Subcutaneous abdominal adipose tissue (tissue), 5 donors: Measurements from ENCODE around the gene CDK6.
A peak's percentile ranks its signal among the peaks of the same experiment; 100 is the strongest.

Experiments
- H3K27ac ChIP-seq: one replicate; pipeline ENCODE4 v1.7.0; 2013; ENCODE audit warnings: low read depth, mild to moderate bottlenecking, inconsistent platforms, low read length, moderate library complexity
- H3K27me3 ChIP-seq, 5 donors: one replicate each; pipeline ENCODE4 v1.7.0; 2013; ENCODE audit warnings: low read length in 5 of 5, inconsistent platforms in 1 of 5; ENCODE audit not compliant: control insufficient read depth in 5 of 5, insufficient read depth in 4 of 5
- H3K36me3 ChIP-seq, 5 donors: one replicate each; pipeline ENCODE4 v1.7.0; 2013; ENCODE audit warnings: low read length in 5 of 5; ENCODE audit not compliant: control insufficient read depth in 5 of 5, insufficient read depth in 5 of 5
- H3K4me1 ChIP-seq, 5 donors: one replicate each; pipeline ENCODE4 v1.7.0; 2013; ENCODE audit warnings: low read length in 5 of 5, mild to moderate bottlenecking in 3 of 5, moderate library complexity in 1 of 5; ENCODE audit not compliant: control insufficient read depth in 5 of 5, insufficient read depth in 5 of 5
- H3K4me3 ChIP-seq, 5 donors: one replicate each; pipeline ENCODE4 v1.7.0; 2013; ENCODE audit warnings: low read length in 5 of 5, low read depth in 1 of 5
- H3K9ac ChIP-seq, 5 donors: one replicate each; pipeline ENCODE4 v1.7.0; 2013; ENCODE audit warnings: low read length in 5 of 5, mild to moderate bottlenecking in 4 of 5, moderate library complexity in 3 of 5
- H3K9me3 ChIP-seq, 5 donors: one replicate each; pipeline ENCODE4 v1.7.0; 2013; ENCODE audit warnings: low read length in 5 of 5; ENCODE audit not compliant: control insufficient read depth in 5 of 5
- donor health status: healthy.
- donor health status: healthy.
- donor health status: healthy.
- donor health status: healthy.
- donor health status: healthy.

The CDK6 gene

GRCh38 chr7:92837000-92837749, 802 bp upstream of the CDK6 start:
- H3K4me1 ChIP-seq: peaks cover 2 to 39% (median 21%) of the 10 kb centered on the region in 5 donors
- H3K27ac ChIP-seq: peak overlapping the region; percentile 29
- no peaks in the 10 kb centered on the region for H3K27me3 ChIP-seq
- no peaks in the 10 kb centered on the region for H3K36me3 ChIP-seq
- H3K9me3 ChIP-seq: no peaks in the 10 kb centered on the region
- peak overlapping the region; percentile 45 to 78 (median 63) for H3K9ac ChIP-seq
- H3K4me3 ChIP-seq: peak overlapping the region; percentile 85 to 99 (median 98)

- Histone ChIP-seq H3K4me1 (peaks cover 2 to 51% (median 33%) of the 10 kb centered on the region in 5 donors), H3K4me3 (peak overlapping the region; percentile 96 to 99 (median 98)), H3K36me3 (peaks cover 0 to 3% (median 0%) of the 10 kb centered on the region in 5 donors), H3K27ac (peak overlapping the region; percentile 89), H3K27me3 (no peaks in the 10 kb centered on the region), H3K9ac (peak overlapping the region; percentile 57 to 82 (median 78)), H3K9me3 (no peaks in the 10 kb centered on the region)
These were observed 403 bp downstream of the CDK6 start for GRCh38 chr7:92835851-92836488.

- Histone ChIP-seq H3K9me3 (no peaks in the 10 kb centered on the region), H3K27me3 (no peaks in the 10 kb centered on the region), H3K36me3 (peaks cover 0 to 3% (median 0%) of the 10 kb centered on the region in 5 donors), H3K27ac (peak overlapping the region; percentile 89), H3K9ac (peak overlapping the region; percentile 57 to 82 (median 78)), H3K4me1 (peaks cover 2 to 57% (median 35%) of the 10 kb centered on the region in 5 donors), H3K4me3 (peak overlapping the region; percentile 96 to 99 (median 98))
These were observed 1.0 kb downstream of the CDK6 start for GRCh38 chr7:92835261-92835850.

GRCh38 chr7:92834507-92835260, 1.7 kb downstream of the CDK6 start:
- H3K9ac ChIP-seq: peak overlapping the region; percentile 68 to 85 (median 78)
- H3K27me3 ChIP-seq: no peaks in the 10 kb centered on the region
- H3K9me3 ChIP-seq: no peaks in the 10 kb centered on the region
- peak overlapping the region; percentile 88 to 99 (median 98) for H3K4me3 ChIP-seq
- peaks cover 2 to 64% (median 37%) of the 10 kb centered on the region in 5 donors for H3K4me1 ChIP-seq
- H3K36me3 ChIP-seq: peaks cover 0 to 3% (median 0%) of the 10 kb centered on the region in 5 donors
- peak overlapping the region; percentile 89 for H3K27ac ChIP-seq

- H3K4me3 ChIP-seq: peak overlapping the region; percentile 96 to 100 (median 98)
These were observed 2.4 kb downstream of the CDK6 start for GRCh38 chr7:92833766-92834506.

GRCh38 chr7:92833024-92833765, 3.2 kb downstream of the CDK6 start:
- Histone ChIP-seq H3K9me3 (no peaks in the 10 kb centered on the region), H3K4me3 (peak overlapping the region; percentile 96 to 100 (median 98)), H3K27ac (peak overlapping the region; percentile 89), H3K36me3 (peaks cover 0 to 3% (median 0%) of the 10 kb centered on the region in 5 donors), H3K9ac (peak overlapping the region in 4 of 5 donors; percentile 68 to 85 (median 80)), H3K4me1 (peaks cover 2 to 64% (median 39%) of the 10 kb centered on the region in 5 donors), H3K27me3 (no peaks in the 10 kb centered on the region)

More at GRCh38 chr7:92833766-92834506, 2.4 kb downstream of the CDK6 start:
- Histone ChIP-seq H3K36me3 (peaks cover 0 to 3% (median 0%) of the 10 kb centered on the region in 5 donors), H3K9ac (peak overlapping the region; percentile 68 to 85 (median 78)), H3K9me3 (no peaks in the 10 kb centered on the region), H3K27ac (peak overlapping the region; percentile 89), H3K27me3 (no peaks in the 10 kb centered on the region), H3K4me1 (peaks cover 2 to 64% (median 39%) of the 10 kb centered on the region in 5 donors)

- H3K36me3 ChIP-seq: peaks cover 0 to 3% (median 0%) of the 10 kb centered on the region in 5 donors
- peak overlapping the region; percentile 91 to 99 (median 98) for H3K4me3 ChIP-seq
- no peaks in the 10 kb centered on the region for H3K27me3 ChIP-seq
- no peaks in the 10 kb centered on the region for H3K9me3 ChIP-seq
- peak overlapping the region; percentile 0 to 85 (median 78) for H3K9ac ChIP-seq
- H3K27ac ChIP-seq: peak overlapping the region; percentile 89
- peaks cover 2 to 66% (median 40%) of the 10 kb centered on the region in 5 donors for H3K4me1 ChIP-seq
These were observed 3.8 kb downstream of the CDK6 start for GRCh38 chr7:92832534-92833023.

GRCh38 chr7:92831716-92832533, 4.4 kb downstream of the CDK6 start:
- H3K4me1 ChIP-seq: peaks cover 2 to 65% (median 39%) of the 10 kb centered on the region in 5 donors
- peak overlapping the region; percentile 89 for H3K27ac ChIP-seq
- peaks cover 0 to 3% (median 0%) of the 10 kb centered on the region in 5 donors for H3K36me3 ChIP-seq
- peak overlapping the region; percentile 0 to 85 (median 78) for H3K9ac ChIP-seq
- H3K27me3 ChIP-seq: no peaks in the 10 kb centered on the region
- peak overlapping the region; percentile 91 to 99 (median 98) for H3K4me3 ChIP-seq
- H3K9me3 ChIP-seq: no peaks in the 10 kb centered on the region
